ENCODE measurements around the gene CAV1. TPM values are rescaled to one million over a fixed set of nuclear protein-coding genes. Genes with fewer than 3 reads are reported as not detected.

The CAV1 gene
- total RNA-seq, 3 donors from 2014 or later (not counting 1 experiment from before 2014, with no cell fraction given) = not detected

DNA sequence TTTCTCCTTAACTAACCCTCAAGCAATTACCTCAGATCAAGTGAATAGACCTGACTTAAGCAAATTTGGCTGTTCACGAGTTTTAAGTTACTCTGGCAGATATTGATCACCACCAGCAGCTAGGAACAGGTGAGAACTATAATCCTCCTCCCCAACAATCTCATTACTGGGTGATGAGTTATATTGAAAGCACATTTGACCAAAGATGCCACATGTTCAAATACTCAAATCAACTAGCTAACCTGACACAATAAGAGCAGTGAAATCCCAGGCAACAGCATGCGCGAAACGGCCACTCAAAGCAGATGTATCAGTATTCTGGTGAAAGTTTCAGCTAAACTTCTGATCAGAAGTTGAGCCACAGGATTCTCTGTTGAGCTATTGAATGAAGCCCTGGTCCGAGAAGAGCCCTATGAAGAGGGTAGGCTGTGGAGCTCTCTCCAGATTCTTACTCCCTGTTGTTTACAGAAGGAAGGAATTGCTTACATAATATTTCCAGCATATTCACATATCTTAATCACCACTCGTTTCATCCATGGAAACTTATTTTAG lies 52.6 kb downstream of the CAV1 start:
- Histone ChIP-seq H3K4me1 (ENCODE audit: control insufficient read depth, insufficient read depth, low read length) (no peaks in the 10 kb centered on the region), H3K9me3 (ENCODE audit: control insufficient read depth, insufficient read depth, low read length) (no peaks in the 10 kb centered on the region), H3K27me3 (ENCODE audit: control insufficient read depth, insufficient read depth, low read length) (no peaks in the 10 kb centered on the region), H3K4me3 (ENCODE audit: low read length) (no peak overlapping the region), H3K36me3 (ENCODE audit: control insufficient read depth, insufficient read depth, low read length) (no peaks in the 10 kb centered on the region), H3K27ac (ENCODE audit: low read length) (no peak overlapping the region)
- Mint-ChIP-seq H3K27ac (no peak overlapping the region), H3K27me3 (ENCODE audit: low read depth in 2 of 2) (peaks cover 0 to 3% of the 10 kb centered on the region in 2 donors), H3K36me3 (no peaks in the 10 kb centered on the region), H3K4me1 (no peaks in the 10 kb centered on the region), H3K4me3 (no peak overlapping the region), H3K9me3 (no peaks in the 10 kb centered on the region)
- TF ChIP-seq, protein P1, sequence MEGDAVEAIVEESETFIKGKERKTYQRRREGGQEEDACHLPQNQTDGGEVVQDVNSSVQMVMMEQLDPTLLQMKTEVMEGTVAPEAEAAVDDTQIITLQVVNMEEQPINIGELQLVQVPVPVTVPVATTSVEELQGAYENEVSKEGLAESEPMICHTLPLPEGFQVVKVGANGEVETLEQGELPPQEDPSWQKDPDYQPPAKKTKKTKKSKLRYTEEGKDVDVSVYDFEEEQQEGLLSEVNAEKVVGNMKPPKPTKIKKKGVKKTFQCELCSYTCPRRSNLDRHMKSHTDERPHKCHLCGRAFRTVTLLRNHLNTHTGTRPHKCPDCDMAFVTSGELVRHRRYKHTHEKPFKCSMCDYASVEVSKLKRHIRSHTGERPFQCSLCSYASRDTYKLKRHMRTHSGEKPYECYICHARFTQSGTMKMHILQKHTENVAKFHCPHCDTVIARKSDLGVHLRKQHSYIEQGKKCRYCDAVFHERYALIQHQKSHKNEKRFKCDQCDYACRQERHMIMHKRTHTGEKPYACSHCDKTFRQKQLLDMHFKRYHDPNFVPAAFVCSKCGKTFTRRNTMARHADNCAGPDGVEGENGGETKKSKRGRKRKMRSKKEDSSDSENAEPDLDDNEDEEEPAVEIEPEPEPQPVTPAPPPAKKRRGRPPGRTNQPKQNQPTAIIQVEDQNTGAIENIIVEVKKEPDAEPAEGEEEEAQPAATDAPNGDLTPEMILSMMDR (IDR thresholded peaks at IDR 0.05) = no peak
- no peak for DNase-seq
- peak in 1 of 3 donors; percentile 3 for ATAC-seq
- intact Hi-C loops (cut with micrococcal nuclease) = no loop called here
- WGBS (ENCODE audit: insufficient coverage) = 40% methylated on average over 4 of the region's 6 CpGs

DNA sequence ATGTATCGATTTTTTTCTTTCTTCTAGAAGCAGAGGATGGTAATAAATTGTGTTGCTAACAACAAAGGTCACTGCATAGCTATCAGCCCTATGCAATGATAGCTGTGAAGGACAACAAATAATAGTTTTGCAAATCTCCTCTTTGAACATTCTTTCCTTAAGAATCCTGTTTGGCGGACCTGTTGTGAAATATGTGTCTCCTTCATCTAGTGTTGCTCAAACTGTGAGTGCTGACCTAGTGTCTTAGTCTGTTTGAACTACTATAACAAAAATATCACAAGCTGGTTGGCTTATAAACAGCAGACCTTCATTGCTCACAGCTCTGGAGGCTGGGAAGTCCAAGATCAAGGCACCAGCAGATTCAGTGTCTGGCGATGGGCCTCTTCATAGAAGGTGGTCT lies 53.7 kb downstream of the CAV1 start:
- no peaks in the 10 kb centered on the region for H3K36me3 ChIP-seq (ENCODE audit: control insufficient read depth, insufficient read depth, low read length)
- H3K27me3 ChIP-seq (ENCODE audit: control insufficient read depth, insufficient read depth, low read length) = no peaks in the 10 kb centered on the region
- no peak for ATAC-seq
- no peaks in the 10 kb centered on the region for H3K4me1 ChIP-seq (ENCODE audit: control insufficient read depth, insufficient read depth, low read length)
- TF ChIP-seq, protein P1 (IDR thresholded peaks at IDR 0.05) = no peak
- H3K4me1 Mint-ChIP-seq = peaks cover 7 to 9% of the 10 kb centered on the region in 2 donors
- intact Hi-C loops (cut with micrococcal nuclease) = no loop called here
- no peak overlapping the region for H3K27ac Mint-ChIP-seq
- no peak overlapping the region for H3K27ac ChIP-seq (ENCODE audit: low read length)
- H3K4me3 ChIP-seq (ENCODE audit: low read length) = no peak overlapping the region
- H3K9me3 ChIP-seq (ENCODE audit: control insufficient read depth, insufficient read depth, low read length) = no peaks in the 10 kb centered on the region
- WGBS (ENCODE audit: insufficient coverage) = 93% methylated on average over 2 of the region's 3 CpGs
- H3K4me3 Mint-ChIP-seq = no peak overlapping the region
- DNase-seq = no peak
- H3K36me3 Mint-ChIP-seq = no peaks in the 10 kb centered on the region
- no peaks in the 10 kb centered on the region for H3K9me3 Mint-ChIP-seq
- peaks cover 0 to 3% of the 10 kb centered on the region in 2 donors for H3K27me3 Mint-ChIP-seq (ENCODE audit: low read depth in 2 of 2)

DNA sequence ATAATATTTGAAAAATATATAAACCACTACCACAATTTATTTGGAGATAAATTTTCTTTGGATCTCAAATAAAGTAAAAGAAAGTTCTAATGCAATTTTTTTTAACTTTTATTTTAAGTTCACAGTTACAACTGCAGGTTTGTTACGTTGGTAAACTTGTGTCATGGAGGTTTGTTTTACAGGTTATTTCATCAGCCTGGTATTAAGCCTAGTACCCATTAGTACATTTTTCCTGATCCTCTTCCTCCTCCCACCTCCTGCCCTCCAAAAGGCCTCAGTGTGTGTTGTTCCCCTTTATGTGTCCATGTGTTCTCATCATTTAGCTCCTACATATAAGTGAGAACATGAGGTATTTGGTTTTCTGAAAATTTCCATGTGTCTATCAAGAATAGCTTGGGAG lies 54.5 kb downstream of the CAV1 start:
- Mint-ChIP-seq H3K4me3 (no peak overlapping the region), H3K27ac (no peak overlapping the region), H3K36me3 (no peaks in the 10 kb centered on the region), H3K4me1 (peaks cover 7 to 9% of the 10 kb centered on the region in 2 donors), H3K27me3 (ENCODE audit: low read depth in 2 of 2) (peaks cover 0 to 3% of the 10 kb centered on the region in 2 donors), H3K9me3 (no peaks in the 10 kb centered on the region)
- Histone ChIP-seq H3K4me3 (ENCODE audit: low read length) (no peak overlapping the region), H3K27ac (ENCODE audit: low read length) (no peak overlapping the region), H3K9me3 (ENCODE audit: control insufficient read depth, insufficient read depth, low read length) (no peaks in the 10 kb centered on the region), H3K27me3 (ENCODE audit: control insufficient read depth, insufficient read depth, low read length) (no peaks in the 10 kb centered on the region), H3K4me1 (ENCODE audit: control insufficient read depth, insufficient read depth, low read length) (no peaks in the 10 kb centered on the region), H3K36me3 (ENCODE audit: control insufficient read depth, insufficient read depth, low read length) (no peaks in the 10 kb centered on the region)
- ATAC-seq (no peak), DNase-seq (no peak)
- intact Hi-C loops (cut with micrococcal nuclease) = no loop called here
- TF ChIP-seq, protein P1 (IDR thresholded peaks at IDR 0.05) = no peak
- WGBS (ENCODE audit: insufficient coverage) = no CpG with 5 or more reads among the region's 1 CpG

DNA sequence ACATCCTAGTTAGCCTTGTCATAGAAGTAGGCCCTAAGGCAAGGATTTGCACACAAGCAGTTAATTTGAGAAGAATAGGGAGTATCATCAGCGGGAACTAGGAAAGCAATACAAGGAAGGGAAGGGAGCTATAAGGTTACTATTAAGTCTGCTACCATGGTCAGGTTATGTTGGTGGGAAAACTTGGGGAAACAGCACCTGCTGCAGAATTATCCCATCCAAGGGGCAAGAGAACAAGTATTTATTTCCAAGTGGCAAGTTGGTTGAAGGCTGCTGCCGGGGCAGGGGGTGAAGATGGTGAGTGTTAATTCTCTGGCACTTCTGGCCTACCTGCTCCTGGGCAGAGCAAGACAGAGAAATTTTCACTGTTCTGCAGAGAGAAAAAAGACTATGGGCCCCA lies 55.0 kb downstream of the CAV1 start:
- no peak overlapping the region for H3K27ac Mint-ChIP-seq
- intact Hi-C loops (cut with micrococcal nuclease) = no loop called here
- H3K9me3 ChIP-seq (ENCODE audit: control insufficient read depth, insufficient read depth, low read length) = no peaks in the 10 kb centered on the region
- H3K9me3 Mint-ChIP-seq = no peaks in the 10 kb centered on the region
- H3K4me1 Mint-ChIP-seq = peaks cover 7 to 9% of the 10 kb centered on the region in 2 donors
- no peak overlapping the region for H3K27ac ChIP-seq (ENCODE audit: low read length)
- H3K27me3 Mint-ChIP-seq (ENCODE audit: low read depth in 2 of 2) = peaks cover 0 to 3% of the 10 kb centered on the region in 2 donors
- no peak for DNase-seq
- WGBS (ENCODE audit: insufficient coverage) = 93% methylated on average over 2 of the region's 2 CpGs
- H3K4me3 ChIP-seq (ENCODE audit: low read length) = no peak overlapping the region
- no peaks in the 10 kb centered on the region for H3K36me3 ChIP-seq (ENCODE audit: control insufficient read depth, insufficient read depth, low read length)
- H3K4me1 ChIP-seq (ENCODE audit: control insufficient read depth, insufficient read depth, low read length) = no peaks in the 10 kb centered on the region
- TF ChIP-seq, protein P1 (IDR thresholded peaks at IDR 0.05) = no peak
- no peak overlapping the region for H3K4me3 Mint-ChIP-seq
- ATAC-seq = no peak
- H3K36me3 Mint-ChIP-seq = no peaks in the 10 kb centered on the region
- H3K27me3 ChIP-seq (ENCODE audit: control insufficient read depth, insufficient read depth, low read length) = no peaks in the 10 kb centered on the region

All from natural killer cell (primary cell).